Gastrocnemius medialis (tissue), 4 donors: ENCODE data around the gene TAP1.

Experiments
- POLR2A ChIP-seq, 2 donors: fragments of 450-650 bp; IDR thresholded peaks; one replicate each; pipeline ENCODE4 v1.6.1; 2017; ENCODE audit warnings: antibody characterized with exemption in 2 of 2, mild to moderate bottlenecking in 2 of 2, moderate library complexity in 2 of 2
- TF ChIP-seq, protein P1 (sequence below), 5 experiments: fragments of 450-650 bp in 3 of 5; fragments of 200-600 bp in 2 of 5; sonication (generic) in 2 of 5; IDR thresholded peaks in 4 of 5; conservative IDR thresholded peaks in 1 of 5; 1 replicate in 4 of 5; 2 replicates in 1 of 5; pipeline ENCODE4 v1.5.1; 2016 to 2019; ENCODE audit warnings: antibody characterized with exemption in 5 of 5, mild to moderate bottlenecking in 3 of 5, moderate library complexity in 3 of 5

DNA sequence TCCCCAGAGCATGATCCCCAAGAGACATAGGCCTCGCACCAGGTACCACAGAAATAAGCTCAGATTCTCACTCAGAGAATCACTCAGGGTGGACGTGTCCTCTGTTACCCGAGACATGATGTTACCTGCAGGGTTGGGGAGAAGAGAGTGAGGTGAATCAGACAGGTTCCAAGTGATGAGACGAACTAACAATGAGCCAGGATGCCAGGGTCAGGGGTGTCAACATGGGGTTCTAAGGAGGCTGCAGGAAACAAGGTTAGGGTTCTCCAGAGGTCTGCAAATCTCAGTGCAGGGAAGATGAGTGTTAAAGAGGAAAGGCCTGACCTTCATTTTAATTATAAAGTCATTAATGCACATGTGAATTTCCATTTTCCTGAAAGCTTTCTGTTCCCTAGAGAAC, 2.5 kb downstream of the TAP1 start:
- TF ChIP-seq, protein P1, sequence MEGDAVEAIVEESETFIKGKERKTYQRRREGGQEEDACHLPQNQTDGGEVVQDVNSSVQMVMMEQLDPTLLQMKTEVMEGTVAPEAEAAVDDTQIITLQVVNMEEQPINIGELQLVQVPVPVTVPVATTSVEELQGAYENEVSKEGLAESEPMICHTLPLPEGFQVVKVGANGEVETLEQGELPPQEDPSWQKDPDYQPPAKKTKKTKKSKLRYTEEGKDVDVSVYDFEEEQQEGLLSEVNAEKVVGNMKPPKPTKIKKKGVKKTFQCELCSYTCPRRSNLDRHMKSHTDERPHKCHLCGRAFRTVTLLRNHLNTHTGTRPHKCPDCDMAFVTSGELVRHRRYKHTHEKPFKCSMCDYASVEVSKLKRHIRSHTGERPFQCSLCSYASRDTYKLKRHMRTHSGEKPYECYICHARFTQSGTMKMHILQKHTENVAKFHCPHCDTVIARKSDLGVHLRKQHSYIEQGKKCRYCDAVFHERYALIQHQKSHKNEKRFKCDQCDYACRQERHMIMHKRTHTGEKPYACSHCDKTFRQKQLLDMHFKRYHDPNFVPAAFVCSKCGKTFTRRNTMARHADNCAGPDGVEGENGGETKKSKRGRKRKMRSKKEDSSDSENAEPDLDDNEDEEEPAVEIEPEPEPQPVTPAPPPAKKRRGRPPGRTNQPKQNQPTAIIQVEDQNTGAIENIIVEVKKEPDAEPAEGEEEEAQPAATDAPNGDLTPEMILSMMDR (IDR thresholded peaks at IDR 0.05 in 4 of 5, conservative IDR thresholded peaks at IDR 0.05 in 1 of 5): no peak
- TF ChIP-seq POLR2A (IDR thresholded peaks at IDR 0.05): no peak
